Measurements from ENCODE around the gene ATP5PF.
"Not testable (repeated sequence)": the region's sequence is repeated elsewhere in the genome, so short reads cannot be mapped to it uniquely, and the experiment has no call there.

Gene ATP5PF

DNA sequence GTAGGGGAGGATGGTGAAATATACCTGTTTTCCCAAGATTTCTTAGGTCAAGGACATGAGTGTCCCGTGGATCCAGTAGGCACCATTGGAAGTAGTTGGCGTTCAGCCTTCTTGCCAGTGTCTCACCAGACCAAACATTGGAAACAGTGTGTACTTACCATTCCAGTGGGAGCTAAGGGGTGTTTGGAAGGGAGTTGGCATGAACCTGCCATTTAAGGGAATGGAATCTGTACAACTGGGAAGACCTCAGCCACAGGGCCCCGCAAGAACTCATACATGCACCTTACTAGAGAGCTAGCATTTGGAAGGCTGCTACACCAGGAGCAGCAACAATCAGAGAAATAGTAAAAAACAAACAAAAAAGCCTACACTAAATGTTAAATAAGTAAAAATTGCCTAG lies 12.7 kb downstream of the ATP5PF start:
- DNase-seq = no peak

DNA sequence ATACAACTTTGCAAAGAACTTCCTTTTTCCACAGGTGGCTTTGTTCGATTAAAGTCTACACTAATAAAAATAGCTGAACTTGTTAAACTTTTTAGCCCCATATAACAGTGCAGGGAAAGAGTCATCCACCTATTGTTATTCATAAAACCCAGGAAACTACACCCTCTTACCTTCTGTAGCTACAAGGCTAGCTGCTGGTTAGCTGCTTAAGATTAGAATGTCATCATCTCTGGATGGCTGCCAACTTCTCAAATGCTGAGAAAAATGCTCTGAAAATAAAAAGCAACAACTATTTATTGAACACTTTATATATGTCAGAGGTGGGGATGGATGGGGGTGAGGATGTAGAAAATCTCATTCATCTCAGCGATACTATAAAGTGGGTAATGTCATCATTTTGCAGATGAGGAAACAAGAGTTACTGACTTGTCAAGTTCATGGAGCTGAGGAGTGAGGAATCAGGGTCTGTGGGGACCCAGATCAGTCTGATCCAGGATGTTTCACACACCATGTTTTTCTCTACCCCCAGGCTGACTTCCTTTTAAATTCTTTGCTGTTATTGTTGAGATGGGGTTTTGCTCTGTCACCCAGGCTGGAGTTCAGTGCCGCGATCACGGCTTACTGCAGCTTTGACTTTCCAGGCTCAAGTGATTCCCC lies 17.1 kb downstream of the ATP5PF start:
- DNase-seq = peak; percentile 19

- not testable (repeated sequence) for DNase-seq
These were observed 20.6 kb downstream of the ATP5PF start for GRCh38 chr21:25714066-25714465.

- no peak for DNase-seq
These were observed 24.2 kb downstream of the ATP5PF start for GRCh38 chr21:25710550-25710949.

DNA sequence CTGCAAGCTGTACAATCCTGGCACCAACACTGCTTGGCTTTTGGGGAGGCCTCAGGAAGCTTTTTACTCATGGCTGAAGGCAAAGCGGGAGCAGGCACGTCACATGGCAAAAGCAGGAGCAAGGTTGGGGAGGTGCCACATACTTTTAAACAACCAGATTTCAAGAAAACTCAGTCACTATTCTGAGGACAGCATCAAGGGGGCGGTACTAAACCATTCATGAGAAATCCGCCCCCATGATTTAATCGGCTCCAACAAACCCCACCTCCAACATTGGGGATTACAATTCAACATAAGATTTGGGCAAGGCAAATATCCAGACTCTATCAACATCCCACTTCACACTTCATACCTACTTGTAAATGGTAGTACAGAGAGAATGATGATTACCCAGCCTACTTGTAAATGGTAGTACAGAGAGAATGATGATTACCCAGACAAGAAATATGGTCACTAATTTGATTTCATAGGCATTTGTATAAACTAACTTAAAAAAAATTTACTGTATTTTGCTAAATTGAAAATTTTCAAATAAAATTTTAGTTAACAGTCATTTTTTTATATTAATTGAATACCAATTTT lies 24.9 kb downstream of the ATP5PF start:
- DNase-seq = no peak

DNA sequence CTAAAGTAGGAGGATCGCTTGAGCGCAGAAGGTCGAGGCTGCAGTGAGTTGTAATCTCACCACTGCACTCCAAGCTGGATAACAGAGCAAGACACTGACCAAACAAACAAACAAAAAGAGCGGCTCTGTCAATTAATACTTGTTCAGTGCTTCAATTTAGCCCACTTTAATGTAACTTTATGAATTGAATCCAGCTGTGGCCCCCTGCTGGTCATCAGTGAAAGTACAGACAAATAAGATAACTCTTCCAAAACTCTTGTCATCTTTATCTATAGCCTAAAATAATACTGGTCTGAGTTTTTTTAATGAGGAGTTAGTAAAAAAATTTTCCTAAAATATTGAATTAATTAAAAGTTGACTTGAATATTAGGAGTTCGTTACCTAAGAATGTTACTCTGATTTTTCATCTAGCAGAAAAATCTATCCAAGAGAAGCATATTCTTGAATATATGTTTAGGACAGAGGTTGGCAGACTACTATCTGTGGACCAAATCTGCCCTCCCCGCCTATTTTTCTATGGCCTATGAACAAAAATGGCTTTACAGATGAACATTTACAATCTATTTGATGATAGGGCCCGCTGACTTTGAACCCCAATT lies 26.1 kb downstream of the ATP5PF start:
- DNase-seq = peak; percentile 53

- no peak for DNase-seq
These were observed 33.2 kb downstream of the ATP5PF start for GRCh38 chr21:25701529-25701928.

GRCh38 chr21:25700741-25701140 lies 34.0 kb downstream of the ATP5PF start:
- no peak for DNase-seq

DNA sequence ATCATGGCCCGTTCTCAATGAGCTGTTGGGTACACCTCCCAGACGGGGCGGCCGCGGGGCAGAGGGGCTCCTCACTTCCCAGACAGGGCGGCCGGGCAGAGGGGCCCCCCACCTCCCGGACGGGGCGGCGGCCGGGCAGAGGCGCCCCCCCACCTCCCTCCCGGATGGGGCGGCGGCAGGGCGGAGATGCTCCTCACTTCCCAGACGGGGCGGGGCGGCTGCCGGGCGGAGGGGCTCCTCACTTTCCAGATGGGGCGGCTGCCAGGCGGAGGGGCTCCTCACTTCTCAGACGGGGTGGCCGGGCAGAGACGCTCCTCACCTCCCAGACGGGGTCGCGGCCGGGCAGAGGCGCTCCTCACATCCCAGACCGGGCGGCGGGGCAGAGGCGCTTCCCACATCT lies 39.2 kb downstream of the ATP5PF start:
- DNase-seq = not testable (repeated sequence)

DNA sequence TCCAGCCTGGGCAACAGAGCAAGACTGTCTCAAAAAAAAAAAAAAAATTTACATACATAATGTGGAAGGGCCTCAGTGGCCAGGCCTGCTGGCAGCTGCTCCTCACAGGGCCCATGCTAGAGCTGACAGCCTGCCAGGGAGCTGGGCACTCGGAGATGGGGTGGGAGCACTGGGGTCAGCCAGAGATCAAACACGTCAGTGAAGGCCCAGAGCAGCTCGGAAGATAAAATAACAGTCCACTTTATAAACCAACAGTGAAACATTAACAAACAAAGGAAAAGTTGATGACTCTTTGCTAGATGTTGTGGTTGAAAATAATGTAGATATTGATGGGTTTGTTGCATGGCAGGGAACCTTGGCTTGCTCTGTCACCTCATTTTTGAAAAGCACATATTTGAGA lies 42.7 kb downstream of the ATP5PF start:
- DNase-seq = no peak

DNA sequence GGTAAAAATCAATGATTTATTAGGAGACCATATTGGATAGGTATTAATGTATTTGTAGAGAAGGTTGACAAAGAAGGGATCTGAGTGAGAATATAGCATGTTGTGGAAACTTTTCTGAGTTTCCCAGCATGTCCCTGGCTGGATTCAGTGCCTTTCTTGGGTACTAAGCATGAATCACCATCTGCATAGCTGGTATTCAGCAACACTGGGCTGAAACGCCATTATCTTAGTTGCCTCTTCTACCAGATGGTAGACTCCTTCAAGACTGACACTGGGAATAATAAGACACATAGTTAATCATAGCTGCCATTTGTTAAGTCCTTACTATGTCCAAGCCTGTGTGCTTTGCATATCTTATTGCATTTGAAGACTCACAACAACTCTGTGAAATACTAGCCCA lies 45.5 kb downstream of the ATP5PF start:
- DNase-seq = peak; percentile 52

- peak; percentile 63 for DNase-seq
These were observed 46.2 kb downstream of the ATP5PF start for GRCh38 chr21:25688275-25689155.

DNA sequence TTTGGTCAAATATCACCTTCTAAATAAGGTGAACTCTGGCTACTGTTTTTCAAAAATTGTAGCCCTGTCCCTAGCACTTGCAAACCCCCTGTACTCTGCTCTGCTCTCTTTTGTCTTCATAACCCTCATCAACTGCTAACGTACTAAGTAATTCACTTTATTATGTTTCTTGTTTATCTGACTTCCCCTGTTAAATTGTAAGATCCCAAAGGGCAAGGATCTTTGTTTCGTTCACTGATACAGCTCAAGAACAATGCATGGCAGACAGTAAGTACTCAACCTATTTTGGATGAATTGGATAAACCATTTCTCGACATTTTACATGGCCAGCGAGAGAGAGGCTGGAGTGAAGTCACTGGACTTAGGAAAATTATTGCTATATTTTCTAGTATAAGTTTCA lies 46.9 kb downstream of the ATP5PF start:
- DNase-seq = no peak

GRCh38 chr21:25682382-25682781 lies 52.3 kb downstream of the ATP5PF start:
- no peak for DNase-seq

- no peak for DNase-seq
These were observed 58.3 kb downstream of the ATP5PF start for GRCh38 chr21:25676451-25676850.
